Skeletal muscle tissue (tissue), 4 donors: ENCODE measurements around the gene ZNF469. TPM values are rescaled to one million over a fixed set of nuclear protein-coding genes. Genes with fewer than 3 reads are reported as not detected.

Source experiments
- H3K27ac ChIP-seq: one replicate; pipeline ENCODE4 v1.7.0; 2013; ENCODE audit warnings: mild to moderate bottlenecking, low read depth, low read length, inconsistent platforms
- H3K27me3 ChIP-seq, 3 donors: one replicate each; pipeline ENCODE4 v1.7.0; 2013; ENCODE audit warnings: low read length in 3 of 3; ENCODE audit not compliant: control insufficient read depth in 3 of 3, insufficient read depth in 3 of 3
- H3K36me3 ChIP-seq, 3 donors: one replicate each; pipeline ENCODE4 v1.7.0; 2013; ENCODE audit warnings: low read length in 3 of 3; ENCODE audit not compliant: control insufficient read depth in 3 of 3, insufficient read depth in 3 of 3
- H3K4me1 ChIP-seq, 3 donors: one replicate each; pipeline ENCODE4 v1.7.0; 2013; ENCODE audit warnings: low read length in 3 of 3, mild to moderate bottlenecking in 3 of 3; ENCODE audit not compliant: control insufficient read depth in 3 of 3, insufficient read depth in 3 of 3
- H3K4me3 ChIP-seq, 3 donors: one replicate each; pipeline ENCODE4 v1.7.0; 2013; ENCODE audit warnings: low read length in 3 of 3
- H3K9ac ChIP-seq, 3 donors: one replicate each; pipeline ENCODE4 v1.7.0; 2013; ENCODE audit warnings: low read length in 3 of 3, mild to moderate bottlenecking in 3 of 3, moderate library complexity in 2 of 3, low read depth in 1 of 3
- H3K9me3 ChIP-seq, 3 donors: one replicate each; pipeline ENCODE4 v1.7.0; 2013; ENCODE audit warnings: low read length in 3 of 3; ENCODE audit not compliant: control insufficient read depth in 3 of 3
- total RNA-seq: library from RNA; depleted of rRNA; stranded (reverse); fragments of >200 nt; gene quantifications from one replicate; pipeline ENCODE4 v1.2.3, GENCODE V29; 2014
- donor health status: Osteomylitis.

The ZNF469 gene
- total RNA-seq, 1 donor from 2014 or later: 3.7 TPM

- Histone ChIP-seq H3K36me3 (no peaks in the 10 kb centered on the region), H3K9ac (no peak overlapping the region), H3K9me3 (peaks cover 0 to 3% (median 0%) of the 10 kb centered on the region in 3 donors), H3K4me3 (no peak overlapping the region), H3K27ac (no peak overlapping the region), H3K4me1 (no peaks in the 10 kb centered on the region), H3K27me3 (peaks cover 9 to 31% (median 17%) of the 10 kb centered on the region in 3 donors)
Measured at GRCh38 chr16:88340755-88341150, 42.0 kb upstream of the ZNF469 start.

- Histone ChIP-seq H3K9ac (no peak overlapping the region), H3K27ac (no peak overlapping the region), H3K9me3 (peaks cover 0 to 3% (median 0%) of the 10 kb centered on the region in 3 donors), H3K27me3 (peaks cover 2 to 24% (median 17%) of the 10 kb centered on the region in 3 donors), H3K36me3 (no peaks in the 10 kb centered on the region), H3K4me3 (no peak overlapping the region), H3K4me1 (no peaks in the 10 kb centered on the region)
Measured at GRCh38 chr16:88341551-88342290, 41.0 kb upstream of the ZNF469 start.

DNA sequence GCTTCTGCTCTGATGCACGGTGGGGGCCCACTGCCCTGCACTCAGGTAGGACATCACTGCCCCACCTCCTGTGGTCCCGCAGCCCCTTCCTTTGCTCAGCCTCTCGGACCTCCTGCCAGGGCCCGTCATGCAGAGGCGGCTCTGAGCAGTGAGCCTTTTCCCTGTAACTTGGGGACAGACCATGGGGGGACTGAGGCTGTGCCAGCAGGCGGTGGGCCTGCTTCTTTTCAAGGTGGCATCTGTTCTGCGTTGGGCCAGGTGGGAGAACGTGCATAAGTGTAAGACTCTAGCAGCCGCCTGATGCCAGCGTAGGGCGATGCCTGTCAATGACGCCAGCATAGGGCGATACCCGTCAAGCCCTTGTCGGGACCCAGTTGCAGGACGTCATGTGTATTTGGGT lies 40.3 kb upstream of the ZNF469 start:
- H3K27ac ChIP-seq: no peak overlapping the region
- H3K9me3 ChIP-seq: peaks cover 0 to 3% (median 0%) of the 10 kb centered on the region in 3 donors
- H3K27me3 ChIP-seq: peaks cover 0 to 22% (median 17%) of the 10 kb centered on the region in 3 donors

GRCh38 chr16:88343271-88343791 lies 39.4 kb upstream of the ZNF469 start:
- Histone ChIP-seq H3K27ac (no peak overlapping the region), H3K4me3 (no peak overlapping the region), H3K4me1 (no peaks in the 10 kb centered on the region), H3K27me3 (peaks cover 0 to 14% (median 13%) of the 10 kb centered on the region in 3 donors), H3K9ac (no peak overlapping the region), H3K9me3 (peaks cover 0 to 3% (median 0%) of the 10 kb centered on the region in 3 donors), H3K36me3 (no peaks in the 10 kb centered on the region)

More for the DNA sequence above, 40.3 kb upstream of the ZNF469 start:
- Histone ChIP-seq H3K36me3 (no peaks in the 10 kb centered on the region), H3K4me1 (no peaks in the 10 kb centered on the region), H3K9ac (no peak overlapping the region), H3K4me3 (no peak overlapping the region)

GRCh38 chr16:88344411-88345030 lies 38.2 kb upstream of the ZNF469 start:
- Histone ChIP-seq H3K27me3 (peaks cover 0 to 11% (median 9%) of the 10 kb centered on the region in 3 donors), H3K4me1 (peaks cover 0 to 1% (median 0%) of the 10 kb centered on the region in 3 donors), H3K27ac (no peak overlapping the region), H3K4me3 (no peak overlapping the region), H3K36me3 (no peaks in the 10 kb centered on the region), H3K9me3 (peaks cover 0 to 3% (median 0%) of the 10 kb centered on the region in 3 donors), H3K9ac (no peak overlapping the region)

DNA sequence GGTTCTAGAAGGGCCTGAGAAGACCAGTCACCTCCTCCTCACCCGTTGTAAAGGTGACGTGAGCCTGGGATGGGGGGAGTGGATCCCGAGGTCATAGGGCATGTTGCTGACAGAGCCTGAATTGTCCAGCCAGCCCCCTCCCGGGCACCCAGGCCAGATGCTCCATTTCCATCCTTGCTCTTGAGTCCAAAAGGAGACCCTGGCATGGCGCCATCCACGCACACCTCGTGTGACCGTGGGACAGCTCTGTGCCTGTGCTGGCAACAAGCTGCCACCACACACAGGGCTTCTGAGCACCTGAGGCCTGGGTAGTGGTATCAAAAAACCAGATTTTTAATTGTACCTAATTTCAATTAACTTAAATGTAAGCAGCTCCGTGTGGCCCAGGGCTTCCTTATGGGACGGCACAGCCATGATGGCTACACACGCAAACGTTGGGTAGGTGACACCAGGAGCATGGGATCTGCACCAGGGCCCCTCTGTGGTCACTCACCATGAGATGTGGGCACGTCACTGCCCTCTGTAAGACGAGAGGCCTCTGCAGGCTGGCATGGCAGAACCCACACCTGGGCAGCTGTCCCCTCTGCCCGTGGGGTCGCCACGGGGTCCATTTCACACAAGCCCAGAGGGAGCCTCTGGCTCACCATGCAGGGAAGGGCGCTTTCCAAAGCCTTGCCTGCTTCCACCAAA lies 37.6 kb upstream of the ZNF469 start:
- Histone ChIP-seq H3K9ac (no peak overlapping the region), H3K36me3 (no peaks in the 10 kb centered on the region), H3K27me3 (peaks cover 3 to 11% (median 5%) of the 10 kb centered on the region in 3 donors), H3K27ac (no peak overlapping the region), H3K9me3 (peaks cover 0 to 3% (median 0%) of the 10 kb centered on the region in 3 donors), H3K4me3 (no peak overlapping the region), H3K4me1 (peaks cover 0 to 6% (median 0%) of the 10 kb centered on the region in 3 donors)

DNA sequence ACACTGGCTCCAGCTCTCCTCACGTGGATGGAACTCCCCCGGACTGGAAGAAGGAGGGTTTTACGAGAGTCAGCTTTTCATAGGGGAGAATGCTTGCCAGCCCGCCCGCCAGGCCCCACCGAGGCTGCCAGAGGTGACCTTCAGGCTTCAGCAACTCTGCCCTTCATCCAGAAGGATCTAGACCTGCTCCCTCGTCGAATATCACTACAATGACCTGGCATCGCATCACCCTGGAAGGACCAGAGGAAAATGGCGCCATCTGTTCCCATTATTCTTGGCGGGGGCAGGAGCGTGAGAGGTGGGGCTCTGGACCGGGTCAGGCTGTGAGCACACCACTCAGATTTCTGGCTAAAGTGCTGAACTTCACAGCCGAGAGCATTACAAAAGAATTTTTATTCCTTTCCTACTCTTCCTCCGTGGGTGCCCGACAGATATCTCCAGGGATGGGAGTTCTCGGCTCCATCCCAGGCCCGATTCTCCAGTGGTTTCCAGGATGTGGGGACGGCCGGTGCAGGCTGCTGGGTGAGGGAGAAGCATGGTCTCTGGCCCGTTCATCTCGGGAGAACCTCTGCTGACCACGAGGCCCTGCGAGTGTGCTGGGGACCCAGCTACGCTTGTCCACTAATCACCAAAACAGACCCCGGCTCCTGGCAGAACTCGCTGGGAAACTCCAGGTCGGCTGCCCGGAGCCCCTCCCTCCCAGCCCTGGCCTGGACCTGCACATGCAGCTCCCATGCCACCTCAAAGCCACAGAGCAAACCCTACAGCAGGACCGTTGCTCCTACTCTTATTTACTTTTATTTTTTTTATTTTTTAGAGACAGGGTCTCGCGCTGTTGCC lies 36.8 kb upstream of the ZNF469 start:
- H3K4me1 ChIP-seq: peaks cover 0 to 6% (median 0%) of the 10 kb centered on the region in 3 donors
- H3K27me3 ChIP-seq: peaks cover 3 to 11% (median 4%) of the 10 kb centered on the region in 3 donors
- no peak overlapping the region for H3K9ac ChIP-seq
- H3K36me3 ChIP-seq: no peaks in the 10 kb centered on the region
- peaks cover 0 to 3% (median 0%) of the 10 kb centered on the region in 3 donors for H3K9me3 ChIP-seq
- H3K4me3 ChIP-seq: no peak overlapping the region
- no peak overlapping the region for H3K27ac ChIP-seq

- peaks cover 3 to 11% (median 4%) of the 10 kb centered on the region in 3 donors for H3K27me3 ChIP-seq
- H3K9ac ChIP-seq: no peak overlapping the region
- H3K4me3 ChIP-seq: no peak overlapping the region
- peaks cover 0 to 3% (median 0%) of the 10 kb centered on the region in 3 donors for H3K9me3 ChIP-seq
- no peak overlapping the region for H3K27ac ChIP-seq
- no peaks in the 10 kb centered on the region for H3K36me3 ChIP-seq
- peaks cover 0 to 6% (median 0%) of the 10 kb centered on the region in 3 donors for H3K4me1 ChIP-seq
Measured at GRCh38 chr16:88346680-88347505, 35.9 kb upstream of the ZNF469 start.
